MM.1S (cell line): ENCODE data around the gene MYOCD.

Experiments
- CTCF ChIP-seq: fragments of 300-600 bp; sonication (generic); IDR thresholded peaks from 2 replicates; pipeline ENCODE4 v1.5.1; 2016; ENCODE audit warnings: antibody characterized with exemption, low read length, mixed read lengths
- EZH2 ChIP-seq: fragments of 300-600 bp; sonication (generic); optimal IDR thresholded peaks from 2 replicates; pipeline ENCODE3; 2017; ENCODE audit warnings: low read depth, mild to moderate bottlenecking, antibody characterized with exemption, low read length, mixed read lengths
- EZH2phosphoT487 ChIP-seq: fragments of 300-600 bp; sonication (generic); IDR thresholded peaks from 2 replicates; pipeline ENCODE4 v1.6.1; 2018; ENCODE audit warnings: antibody characterized with exemption, low read length

GRCh38 chr17:12619459-12620199, 46.1 kb upstream of the MYOCD start:
- no peak for TF ChIP-seq CTCF
- no peak for TF ChIP-seq EZH2phosphoT487
- TF ChIP-seq EZH2, result no peak
